SHP77 (cell line): ENCODE measurements around the gene LBHD2.
"Not testable (repeated sequence)": the region's sequence is repeated elsewhere in the genome, so short reads cannot be mapped to it uniquely, and the experiment has no call there.

ENCODE experiments used
- DNase-seq, 2 experiments: peaks; one replicate each; lab custom pipeline; 2025; lab: John Stamatoyannopoulos, UW

LBHD2 gene

DNA sequence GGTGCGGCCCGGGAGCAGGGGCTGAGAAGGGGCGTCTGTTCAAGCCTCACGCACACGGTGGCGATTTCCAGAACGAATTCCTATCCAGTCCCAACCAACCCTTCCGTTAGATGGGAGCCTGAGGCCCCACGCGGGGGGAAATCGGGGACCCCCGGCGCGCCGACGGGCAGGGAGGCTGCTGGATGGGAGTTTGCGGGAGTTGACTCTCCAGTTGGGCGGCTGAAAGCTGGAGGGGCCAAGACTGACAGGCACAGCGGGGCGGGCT, 20.3 kb downstream of the LBHD2 start:
- DNase-seq: no peak

DNA sequence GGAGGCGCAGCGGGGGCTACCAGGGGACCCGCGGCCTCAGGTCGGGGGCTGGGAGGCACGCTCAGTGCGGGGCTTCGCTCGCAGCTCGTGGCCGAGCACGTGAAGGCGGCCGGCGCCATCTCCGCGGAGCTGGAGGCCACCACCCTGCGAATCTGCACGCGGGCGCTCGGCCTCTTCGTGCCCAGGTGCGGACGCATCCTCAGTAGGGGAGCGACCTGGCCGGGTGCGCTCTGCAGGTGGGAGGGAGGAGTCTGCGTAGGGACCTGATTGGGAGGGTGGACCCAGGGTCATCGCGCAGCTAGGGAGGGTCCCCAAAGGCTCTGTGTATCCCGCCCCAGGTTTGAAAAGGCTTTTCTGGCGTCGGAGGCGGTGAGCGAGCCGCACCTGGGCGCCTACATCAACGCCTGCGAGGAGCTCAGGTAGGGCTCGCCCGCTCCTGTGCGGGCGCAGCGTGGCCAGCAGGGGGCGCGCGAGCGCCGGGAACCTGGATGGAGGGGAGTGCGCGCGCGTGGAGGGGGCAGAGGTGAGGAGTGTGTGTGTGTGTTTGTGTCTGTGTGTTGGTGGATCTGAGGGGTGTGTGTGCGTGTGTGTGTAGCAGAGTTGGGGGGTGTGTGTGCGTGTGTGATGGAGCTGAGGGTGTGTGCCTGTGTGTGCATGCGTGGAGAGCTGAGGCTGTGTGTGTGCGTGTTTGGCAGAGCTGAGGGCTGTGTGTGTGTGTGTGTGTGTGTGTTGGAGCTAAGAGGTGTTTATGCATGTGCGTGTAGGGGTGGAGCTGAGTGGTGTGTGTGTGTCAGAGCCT, 20.8 kb downstream of the LBHD2 start:
- DNase-seq: peak; percentile 32 to 35

DNA sequence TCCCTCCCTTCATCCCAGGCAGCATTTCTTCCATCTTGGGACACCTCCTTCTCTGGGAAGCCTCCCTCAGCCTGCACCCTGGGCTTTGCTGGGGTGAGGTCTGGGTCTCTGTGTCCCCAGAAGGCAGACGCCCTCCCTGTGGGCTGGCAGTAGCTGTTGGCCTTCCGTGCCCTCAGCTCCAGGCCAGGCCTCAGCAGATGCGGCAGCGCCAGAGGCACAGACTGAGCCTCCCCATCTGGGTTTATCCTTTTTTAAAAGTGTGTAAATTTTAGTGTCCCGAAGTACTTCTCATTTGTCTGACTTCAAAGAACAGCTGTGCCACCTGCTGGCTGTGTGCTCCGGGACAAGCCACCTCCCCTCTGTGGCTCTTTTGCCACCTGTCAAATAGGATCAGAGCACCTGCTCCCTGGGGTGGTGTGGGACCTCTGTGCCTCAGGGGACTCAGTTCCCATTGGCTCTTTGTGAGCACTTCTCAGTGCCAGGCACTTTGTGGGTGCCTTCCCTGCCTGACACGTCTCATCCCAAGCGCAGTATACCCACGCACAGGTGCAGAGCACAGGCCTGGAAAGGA, 21.7 kb downstream of the LBHD2 start:
- peak; percentile 33 to 51 for DNase-seq

DNA sequence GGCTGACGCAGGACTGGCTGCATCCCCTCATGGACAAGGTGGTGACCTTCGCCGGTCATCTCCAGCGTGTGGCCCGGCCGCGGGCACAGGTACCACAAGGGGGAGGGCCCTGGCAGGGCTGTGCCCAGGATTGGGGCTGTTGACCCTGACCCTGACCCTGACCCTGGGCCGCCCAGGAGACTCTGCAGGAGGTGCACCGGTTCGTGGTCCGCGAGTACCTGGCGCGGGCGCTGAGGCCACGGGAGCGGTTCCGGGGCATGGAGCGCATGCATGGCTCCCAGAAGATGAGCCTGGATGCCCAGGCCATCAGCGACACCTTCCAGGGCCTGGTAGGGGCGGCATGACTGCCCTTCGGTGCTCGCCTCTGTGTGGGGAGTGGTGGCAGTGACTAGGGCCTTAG, 23.4 kb downstream of the LBHD2 start:
- DNase-seq: no peak

DNA sequence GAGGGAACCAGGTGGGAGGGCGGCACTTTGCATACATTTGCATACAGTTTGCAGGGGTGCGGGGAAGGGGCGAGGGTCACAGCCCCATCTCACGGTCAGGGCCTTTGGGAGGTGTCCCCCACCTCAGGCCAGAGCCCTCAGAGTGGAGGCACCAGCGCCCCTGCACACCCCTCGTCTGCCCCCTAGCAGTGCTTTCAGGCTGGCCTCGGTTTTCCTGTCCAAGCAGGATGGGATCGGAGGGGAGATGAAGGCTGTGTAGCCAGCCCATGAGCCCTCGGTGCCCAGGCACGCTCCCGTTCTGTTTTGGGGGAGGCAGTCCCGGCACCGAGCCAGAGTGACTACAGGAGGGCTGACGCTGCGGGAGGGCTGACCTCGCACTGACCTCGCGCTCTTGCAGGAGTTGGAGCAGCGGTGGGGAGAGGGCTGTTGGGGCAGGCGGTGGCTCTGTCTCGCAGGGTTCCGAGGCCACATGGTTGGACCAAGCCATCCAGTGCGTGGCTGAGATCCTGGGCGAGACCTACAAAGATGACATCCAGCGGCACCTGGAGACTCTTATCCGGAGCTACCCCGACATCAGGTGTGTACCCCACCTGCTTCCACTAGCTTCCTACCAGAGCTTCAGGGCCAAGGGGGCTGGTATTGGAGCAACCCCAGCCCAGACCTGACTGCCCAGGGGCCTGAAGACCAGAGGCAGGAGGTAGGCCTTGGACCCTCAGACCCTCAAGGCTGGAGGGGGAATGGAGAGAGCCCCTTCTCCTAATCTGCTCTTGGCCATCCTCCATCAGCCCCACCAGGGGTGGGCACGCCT, 24.1 kb downstream of the LBHD2 start:
- DNase-seq: no peak

DNA sequence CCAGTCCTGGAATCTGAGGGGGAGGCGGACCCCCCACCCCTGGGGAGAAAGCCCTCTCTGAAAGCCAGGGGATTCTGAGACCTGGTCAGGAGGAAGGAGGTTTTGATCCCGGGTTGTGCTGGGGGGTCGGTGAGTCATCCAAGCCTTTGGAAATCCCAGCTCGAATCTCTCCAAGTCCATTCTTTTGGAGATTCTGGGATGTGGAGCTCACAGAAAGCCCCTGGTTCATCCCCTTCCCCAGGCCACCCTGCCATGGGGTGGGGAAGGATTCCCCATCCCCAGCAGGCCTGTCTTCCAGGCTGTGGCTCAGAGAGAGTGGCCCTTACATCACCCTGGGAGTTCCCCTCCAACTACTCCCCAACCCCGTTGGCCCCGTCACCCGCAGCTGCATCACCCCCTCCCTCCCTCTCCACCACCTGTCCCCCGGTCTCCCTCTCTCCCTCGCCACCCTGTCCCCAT, 24.8 kb downstream of the LBHD2 start:
- DNase-seq: peak in 1 of 2 experiments; percentile 25

DNA sequence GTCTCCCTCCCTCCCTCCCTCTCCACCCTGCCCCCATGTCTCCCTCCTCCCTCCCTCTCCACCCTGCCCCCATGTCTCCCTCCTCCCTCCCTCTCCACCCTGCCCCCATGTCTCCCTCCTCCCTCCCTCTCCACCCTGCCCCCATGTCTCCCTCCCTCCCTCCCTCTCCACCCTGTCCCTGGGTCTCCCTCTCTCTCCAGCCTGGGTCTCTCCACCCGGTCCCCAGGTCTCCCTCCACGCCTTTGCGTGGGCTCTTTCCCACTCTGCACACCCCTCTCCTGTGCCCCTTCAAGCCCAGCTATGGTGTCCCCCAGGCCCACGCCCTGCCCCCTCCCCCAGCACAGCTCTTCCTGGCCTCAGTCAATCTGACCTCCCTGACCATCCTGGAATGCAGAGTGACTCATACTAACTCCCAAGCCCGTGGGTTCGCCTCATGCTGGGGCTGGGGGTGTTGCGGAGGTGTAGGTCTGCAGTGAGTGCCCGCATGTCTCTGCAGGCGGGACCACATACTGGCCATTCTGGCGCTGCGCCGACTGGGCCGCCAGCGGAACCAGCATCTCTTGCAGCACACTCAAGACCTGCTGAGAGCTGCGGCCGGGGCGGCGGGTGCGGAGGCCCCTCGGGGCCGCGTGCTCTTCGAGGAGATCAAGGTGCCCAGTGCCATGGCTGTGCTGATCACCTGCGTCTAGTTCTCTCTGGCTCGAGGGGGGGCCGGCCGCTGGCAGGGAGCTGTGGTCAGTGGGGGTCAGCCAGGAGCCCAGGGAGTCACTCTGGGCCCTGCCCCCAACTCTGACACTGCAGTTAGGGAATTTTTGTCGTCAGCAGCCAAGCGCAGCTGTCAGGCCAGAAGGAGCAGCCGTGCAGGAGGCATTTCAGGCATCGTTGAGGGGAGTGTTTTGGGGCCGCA, 25.8 kb downstream of the LBHD2 start:
- DNase-seq: peak in 1 of 2 experiments; percentile 23

DNA sequence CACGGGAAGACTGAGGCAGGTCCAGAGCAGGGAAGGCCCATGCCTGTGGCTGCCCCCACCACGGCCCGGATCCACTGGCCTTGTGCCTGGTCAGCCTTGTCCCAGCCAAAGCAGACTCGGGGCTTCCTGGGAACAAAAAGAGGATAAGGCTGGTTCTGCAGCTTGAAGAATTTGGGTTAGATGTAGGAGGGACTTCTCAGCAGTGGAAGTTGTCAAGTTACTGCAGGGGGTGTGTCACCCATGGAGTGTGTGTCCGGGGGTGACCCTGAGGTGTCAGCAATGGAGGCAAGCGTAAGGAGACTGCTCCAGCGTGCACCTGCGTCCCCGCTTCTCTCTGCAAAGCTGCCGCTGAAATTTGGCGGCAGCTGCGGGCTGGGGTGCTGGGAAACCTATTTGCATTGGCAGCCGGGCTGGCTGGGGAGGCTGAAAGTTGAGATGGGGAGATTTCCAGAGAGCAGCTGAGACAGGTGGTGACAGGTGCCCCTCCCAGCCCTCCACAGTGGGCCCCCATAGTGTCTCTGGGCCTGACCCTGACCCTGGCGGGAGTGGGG, 26.7 kb downstream of the LBHD2 start:
- DNase-seq: peak; percentile 21 to 40

DNA sequence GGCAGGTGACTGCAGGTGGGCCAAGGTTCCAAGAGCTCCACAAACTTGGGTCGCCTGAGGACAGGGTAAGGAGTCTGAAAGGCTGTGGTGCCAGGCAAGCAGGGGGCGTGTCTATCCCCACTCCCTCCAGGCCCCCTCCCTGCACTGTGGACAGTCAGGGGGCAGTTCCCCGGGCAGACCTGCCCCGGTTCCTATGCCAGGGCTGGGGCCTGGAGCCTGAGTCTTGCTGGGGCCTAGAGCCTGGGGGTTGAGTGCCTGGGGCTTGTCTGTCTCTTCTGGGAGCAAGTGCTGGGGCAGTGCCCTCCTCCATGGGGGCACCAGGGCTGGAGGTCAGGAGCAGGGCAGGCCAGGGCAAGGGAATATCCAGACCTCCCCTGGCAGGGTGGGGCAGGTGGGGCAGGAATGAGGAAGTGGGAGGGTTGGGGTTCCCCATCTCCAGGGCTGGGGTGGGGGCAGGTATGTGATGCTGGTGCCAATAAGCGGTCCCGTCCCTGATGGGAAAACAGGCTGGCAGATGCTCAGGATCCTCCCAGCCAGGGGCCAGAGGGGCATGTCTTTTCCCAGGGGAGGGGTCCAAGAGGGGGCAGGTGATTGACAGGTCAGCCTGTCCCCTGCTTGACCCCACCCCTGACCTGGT, 27.3 kb downstream of the LBHD2 start:
- DNase-seq: no peak

DNA sequence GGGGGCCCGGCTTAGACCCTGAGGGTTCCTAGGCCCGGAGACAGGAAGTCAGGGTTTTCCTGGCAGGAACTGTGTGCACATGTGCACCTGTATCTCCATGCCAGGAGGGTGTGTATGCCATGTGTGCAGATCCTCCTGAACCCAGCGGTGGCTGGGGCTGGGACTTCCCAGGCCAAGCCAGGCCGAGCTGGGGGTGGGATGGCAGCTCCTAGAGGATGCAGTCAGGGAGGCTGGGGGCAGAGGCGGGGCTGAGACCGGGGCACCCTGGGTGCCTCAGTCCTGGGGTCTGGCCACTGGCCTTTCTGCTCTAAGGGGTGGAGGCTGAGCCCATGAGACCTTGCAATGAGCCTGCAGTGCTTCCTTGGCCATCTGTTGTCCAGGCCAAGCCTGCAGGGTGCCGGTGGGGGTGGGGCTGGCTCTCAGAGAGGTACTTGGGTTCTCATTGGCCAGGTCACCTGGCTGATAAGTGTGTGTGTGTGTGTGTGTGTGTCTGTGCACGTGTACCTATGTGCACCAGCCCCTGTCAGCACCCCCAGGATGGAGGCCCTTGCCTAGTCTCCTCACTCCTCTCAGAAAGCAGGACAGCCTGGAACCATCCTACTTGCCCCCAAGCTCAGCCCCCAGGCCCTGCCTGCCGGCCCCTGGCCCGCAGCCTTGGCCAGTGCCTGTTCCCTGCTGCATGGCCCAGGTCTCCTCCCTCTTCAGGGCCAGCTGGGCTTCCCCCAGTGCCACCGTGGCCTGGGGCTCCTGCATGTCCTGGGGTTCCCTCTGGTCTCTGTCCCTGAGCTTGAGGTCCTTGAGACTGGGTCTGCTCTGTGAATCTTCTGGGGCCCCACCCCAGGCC, 28.6 kb downstream of the LBHD2 start:
- peak; percentile 9 to 42 for DNase-seq

DNA sequence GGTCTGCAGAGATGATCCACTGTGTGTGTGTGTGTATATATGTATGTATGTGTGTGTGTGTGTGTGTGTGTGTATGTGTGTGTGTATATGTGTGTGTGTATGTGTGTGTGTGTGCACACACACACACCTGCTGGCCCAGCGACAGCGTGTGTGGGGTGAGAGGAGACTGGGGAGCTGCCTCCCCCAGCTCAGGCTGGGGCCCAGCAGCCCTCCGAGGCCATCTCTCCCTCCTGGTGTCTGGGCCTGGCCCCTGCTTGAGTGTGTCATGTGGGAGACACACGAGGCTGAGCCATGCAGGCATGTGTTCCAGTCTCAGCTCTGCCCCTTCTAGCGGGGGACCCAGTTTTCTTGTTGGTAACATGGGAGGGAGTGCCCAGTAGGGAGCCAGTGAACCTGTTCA, 29.3 kb downstream of the LBHD2 start:
- DNase-seq: no peak

DNA sequence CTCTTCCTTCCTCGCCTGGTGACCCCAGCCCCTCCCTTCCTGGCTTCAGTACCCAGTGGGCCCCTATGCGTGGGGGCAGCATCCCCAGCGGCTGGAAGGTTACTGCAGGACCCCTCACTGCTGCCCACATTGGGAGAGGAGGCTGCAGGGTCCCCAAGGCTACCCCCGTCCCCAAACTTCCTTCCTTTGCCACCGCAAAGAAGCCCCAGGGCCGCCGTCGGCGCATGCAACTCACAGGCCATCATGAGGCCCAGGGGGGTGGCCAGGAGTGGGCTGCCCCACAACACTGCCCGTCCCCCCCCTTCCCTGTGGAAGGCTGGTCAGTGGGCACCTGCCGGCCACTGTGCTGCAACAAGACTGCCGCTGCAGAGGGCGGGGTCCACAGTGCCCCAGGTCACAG, 29.8 kb downstream of the LBHD2 start:
- DNase-seq: no peak

DNA sequence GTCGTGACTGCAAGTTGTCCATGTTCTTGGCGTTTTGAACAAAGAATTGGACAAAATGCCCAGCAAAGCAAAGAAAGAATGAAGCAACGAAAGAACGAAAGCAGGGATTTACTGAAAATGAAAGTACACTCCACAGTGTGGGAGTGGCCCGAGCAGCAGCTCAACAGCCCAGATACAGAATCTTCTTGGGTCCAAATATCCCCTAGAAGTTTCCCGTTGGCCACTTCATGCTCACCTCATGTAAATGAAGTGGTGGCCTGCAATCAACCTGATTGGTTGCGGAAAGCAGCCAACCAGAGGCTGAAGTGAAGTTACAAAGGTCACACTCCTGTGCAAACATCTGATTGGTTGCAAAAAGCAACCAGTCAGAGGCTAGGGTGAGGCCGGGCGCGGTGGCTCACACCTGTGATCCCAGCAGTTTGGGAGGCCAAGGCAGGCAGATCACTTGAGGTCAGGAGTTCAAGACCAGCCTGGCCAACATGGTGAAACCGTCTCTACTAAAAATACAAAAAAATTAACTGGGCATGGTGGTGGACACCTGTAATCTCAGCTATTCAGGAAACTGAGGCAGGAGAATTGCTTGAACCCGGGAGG, 31.2 kb downstream of the LBHD2 start:
- not testable (repeated sequence) for DNase-seq

DNA sequence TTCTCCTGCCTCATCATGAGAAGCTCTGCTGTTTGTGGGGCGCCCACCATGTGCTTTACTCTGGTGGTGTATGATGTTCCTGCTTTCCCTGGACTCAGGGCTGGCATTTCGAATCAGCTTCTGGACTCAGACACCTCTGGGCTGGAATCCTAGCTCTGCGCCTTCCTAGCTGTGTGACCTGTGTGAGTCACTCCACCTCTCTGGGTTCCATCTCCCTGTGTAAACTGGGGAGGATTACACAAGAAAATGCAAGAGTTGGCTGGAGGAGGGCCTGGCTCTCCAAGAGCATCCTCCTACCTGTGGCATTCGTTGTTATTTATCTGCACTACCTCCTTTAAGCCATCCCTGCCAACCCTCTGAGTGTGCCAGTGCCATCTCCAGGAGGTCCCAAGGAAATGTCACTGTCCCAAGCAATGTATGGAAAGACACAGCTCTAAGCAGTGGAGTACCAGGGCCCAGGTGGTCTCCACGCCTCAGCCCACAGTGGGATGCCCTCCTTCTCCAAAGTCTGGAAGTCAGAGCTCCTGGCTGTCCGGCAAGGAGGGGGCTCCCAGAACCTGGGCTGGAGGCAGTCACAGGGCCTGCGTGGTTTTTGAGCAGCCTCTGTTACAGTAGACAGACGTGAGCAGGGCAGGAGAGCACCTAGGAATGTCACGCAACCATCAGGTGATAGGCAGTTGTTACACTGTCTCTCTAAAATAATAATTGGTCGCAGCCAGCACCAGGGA, 32.0 kb downstream of the LBHD2 start:
- DNase-seq: no peak

DNA sequence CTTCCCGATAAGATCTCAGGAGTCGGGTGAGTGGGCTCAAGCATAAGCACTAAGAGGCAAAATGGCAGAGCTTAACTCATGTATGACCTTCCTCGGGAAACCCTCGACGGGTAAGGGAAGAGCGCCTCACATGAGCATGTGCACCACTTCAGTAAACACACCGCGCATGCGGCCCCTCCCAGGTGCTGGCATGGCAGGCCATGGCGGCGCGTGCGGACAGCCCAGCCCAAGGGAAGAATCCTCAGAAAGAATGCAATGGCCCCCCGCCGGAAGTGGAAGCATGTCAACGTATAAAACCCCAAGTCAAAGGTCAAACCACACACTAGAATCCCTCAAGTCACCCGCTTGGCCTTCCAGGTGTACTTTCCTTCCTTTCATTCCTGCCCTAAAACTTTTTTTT, 32.6 kb downstream of the LBHD2 start:
- DNase-seq: no peak

DNA sequence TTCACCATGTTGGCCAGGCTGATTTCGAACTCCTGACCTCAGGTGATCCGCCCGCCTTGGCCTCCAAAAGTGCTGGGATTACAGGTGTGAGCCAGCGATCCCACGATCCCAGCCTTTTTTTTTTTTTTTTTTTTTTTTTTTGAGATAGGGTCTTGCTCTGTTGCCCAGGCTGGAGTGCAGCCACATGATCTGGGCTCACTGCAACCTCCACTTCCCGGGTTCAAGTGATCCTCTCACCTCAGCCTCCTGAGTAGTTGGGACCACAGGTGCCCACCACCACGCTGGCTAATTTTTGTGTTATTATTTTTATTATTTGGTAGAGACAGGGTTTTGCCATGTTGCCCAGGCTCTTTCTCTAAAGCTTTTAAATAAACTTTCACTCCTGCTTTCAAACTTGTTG, 33.5 kb downstream of the LBHD2 start:
- not testable (repeated sequence) for DNase-seq

DNA sequence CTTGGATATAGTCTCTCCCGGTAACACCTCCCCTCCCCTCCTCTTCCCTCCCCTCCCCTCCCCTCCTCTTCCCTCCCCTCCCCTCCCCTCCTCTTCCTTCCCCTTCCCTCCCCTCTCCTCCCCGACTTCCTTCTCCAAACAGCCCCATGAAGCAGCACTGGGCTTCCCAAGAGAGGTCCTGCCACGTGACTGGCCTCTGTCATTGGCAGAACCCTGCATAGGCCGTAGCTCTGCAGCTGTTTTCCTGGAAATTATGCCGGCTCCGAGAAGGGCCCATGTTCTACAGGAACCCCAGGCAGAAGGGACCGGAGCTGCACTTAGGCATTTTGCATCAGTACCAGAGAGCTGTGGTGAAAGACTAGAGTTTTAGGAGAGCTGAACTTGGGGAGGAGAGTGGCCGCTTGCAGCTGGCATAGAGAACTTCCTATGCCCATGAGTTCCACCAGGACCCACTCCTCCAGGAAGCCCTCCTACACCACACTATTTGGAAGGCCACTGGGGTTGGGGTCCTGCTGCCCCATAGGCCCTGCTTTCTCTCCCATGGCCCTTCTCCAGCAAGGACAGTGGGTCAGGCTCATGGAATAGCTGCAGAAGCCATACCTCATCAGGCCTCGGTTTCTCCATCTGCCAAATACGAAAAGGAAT, 34.1 kb downstream of the LBHD2 start:
- peak; percentile 24 to 52 for DNase-seq

DNA sequence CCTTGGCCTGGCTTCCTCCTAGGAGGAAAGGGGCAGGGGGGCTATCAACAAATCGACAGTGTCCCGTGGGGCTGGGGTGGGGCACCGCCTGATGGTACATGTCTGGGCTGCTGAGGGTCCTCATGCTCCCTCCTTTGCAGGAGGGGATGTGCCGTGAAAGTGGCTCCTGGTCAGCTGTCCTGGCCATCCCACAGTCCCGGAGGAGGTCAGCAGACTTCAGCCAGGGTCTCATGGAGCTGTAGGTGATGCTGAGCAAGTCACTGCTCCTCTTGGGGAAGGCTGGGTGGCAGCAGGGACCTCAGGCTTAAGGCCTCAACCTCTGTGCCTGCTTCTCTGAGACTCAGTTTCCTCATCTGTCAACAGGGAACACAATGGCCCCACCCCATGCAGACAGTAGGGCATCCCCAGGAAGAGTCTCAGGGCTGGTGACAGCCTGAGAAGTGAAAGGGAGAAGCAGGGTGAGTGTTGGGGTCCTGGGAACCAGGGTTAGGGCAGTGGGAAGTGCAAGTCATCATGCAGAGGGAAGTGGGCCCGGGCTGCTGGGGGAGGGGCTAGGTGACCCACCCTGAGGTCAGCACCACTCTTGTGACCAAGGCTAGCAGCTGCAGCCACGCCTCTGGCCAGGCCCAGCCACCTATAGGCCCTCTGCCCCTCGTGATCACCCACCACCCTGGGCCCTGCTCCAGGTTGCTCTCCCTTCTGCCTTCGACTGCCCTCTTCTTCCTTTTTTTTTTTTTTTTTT, 34.8 kb downstream of the LBHD2 start:
- no peak for DNase-seq
